NK-92 (cell line): ENCODE measurements around the gene EXOG.

Experiments
- DNase-seq: peaks from one replicate; lab custom pipeline; 2025; ENCODE audit not compliant: unreplicated experiment; lab: John Stamatoyannopoulos, UW

The EXOG gene

DNA sequence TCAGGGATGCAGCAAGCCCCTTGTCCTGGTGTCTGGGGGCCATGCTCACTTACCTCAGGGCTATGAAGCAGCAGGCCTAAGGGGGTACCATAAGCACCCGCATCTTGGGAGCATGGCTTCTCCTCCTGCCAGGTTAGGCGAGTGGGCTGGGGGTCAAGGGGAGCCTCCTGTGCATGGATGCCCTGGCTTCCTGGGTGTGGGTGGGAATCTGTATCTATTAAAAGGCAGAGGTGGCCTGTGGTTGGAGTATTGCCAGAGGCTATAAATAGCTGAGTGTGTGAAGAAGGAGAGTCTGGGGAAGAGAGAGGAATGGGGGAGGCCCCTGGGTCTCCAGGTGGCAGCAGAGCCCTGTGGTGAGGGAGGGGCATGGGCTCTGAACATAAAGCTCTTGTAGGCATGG is 22.9 kb upstream of the EXOG start:
- no peak for DNase-seq

DNA sequence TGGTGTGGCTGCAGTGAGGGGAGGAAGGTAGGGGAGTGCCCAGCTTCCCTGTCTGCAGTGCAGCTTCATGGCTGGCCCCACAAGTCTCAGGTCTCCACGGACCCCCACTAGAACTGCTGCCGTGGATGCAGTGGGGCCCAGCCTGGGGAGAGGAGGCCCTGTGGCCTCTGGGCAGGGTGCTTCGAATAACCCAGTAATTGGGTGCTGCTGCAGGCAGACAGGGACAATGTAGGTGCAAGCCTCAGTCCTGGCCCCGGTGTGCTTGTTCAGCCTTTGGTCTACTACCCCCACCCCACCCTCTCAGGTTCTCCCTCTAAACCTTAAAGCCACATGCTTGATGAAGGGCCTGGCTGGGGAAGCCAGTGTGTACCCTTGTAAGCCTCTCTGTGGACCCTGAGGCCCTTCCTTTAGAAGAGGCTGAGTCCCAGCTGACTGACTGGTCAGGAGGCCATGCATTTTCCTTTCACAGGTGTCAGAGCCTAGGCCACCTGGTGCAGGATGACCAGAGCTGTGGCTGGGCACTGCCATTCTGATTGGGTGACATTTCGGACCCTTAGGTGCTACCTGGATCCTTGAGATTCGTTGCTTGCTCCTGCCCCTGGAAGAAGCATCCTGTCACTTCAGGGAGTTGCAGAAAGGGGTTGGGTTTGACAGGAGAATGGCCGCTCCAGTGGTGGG is 21.1 kb upstream of the EXOG start:
- no peak for DNase-seq

DNA sequence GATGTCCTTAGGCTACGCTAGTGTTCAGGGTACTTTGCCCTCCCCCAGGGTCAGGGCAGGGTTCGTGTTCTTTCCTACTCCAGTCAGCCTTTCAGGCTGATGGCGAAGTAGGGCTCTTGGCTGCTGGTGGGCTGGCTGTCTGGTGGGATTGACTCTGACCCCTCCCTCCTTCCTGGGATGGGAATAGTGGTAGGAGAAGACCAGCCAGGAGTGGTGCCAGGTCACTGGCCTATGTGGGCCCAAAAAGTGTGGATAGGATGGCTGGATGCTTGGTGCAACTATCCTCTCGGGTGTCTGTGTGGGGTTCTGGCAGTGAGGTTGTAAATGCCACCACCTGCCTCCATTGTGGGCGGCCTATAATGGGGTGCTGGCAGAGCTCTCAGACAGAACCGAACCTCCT is 20.4 kb upstream of the EXOG start:
- DNase-seq, result no peak

DNA sequence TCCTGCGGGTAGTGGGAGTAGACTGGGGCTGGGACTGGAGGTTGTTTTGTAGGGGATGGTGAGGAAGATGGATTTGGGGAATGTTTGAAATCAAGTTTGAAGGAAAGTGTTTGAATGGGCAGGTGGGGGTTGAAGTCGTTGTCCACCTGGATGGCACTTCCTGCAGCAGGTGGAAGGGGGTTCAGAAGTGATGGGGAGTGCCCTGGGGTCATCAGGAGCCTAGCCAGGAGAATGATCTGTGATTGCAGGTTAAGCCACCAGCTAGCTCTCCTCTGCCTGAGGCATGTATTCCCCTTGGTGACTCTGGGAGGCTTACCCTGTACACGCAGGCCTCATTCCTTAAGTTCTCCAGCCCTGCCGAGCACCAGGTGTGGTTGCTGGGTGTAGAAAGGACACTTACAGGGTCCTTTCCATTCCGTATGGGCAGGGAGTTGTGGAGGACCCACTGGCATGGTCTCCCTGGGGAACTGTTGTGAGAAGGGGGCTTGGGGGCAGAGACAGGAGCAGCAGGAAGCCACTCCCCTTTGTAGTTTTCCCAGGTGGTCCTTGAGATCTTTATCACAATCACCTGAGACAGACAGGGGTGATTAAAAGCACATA is 19.9 kb upstream of the EXOG start:
- DNase-seq, result no peak

DNA sequence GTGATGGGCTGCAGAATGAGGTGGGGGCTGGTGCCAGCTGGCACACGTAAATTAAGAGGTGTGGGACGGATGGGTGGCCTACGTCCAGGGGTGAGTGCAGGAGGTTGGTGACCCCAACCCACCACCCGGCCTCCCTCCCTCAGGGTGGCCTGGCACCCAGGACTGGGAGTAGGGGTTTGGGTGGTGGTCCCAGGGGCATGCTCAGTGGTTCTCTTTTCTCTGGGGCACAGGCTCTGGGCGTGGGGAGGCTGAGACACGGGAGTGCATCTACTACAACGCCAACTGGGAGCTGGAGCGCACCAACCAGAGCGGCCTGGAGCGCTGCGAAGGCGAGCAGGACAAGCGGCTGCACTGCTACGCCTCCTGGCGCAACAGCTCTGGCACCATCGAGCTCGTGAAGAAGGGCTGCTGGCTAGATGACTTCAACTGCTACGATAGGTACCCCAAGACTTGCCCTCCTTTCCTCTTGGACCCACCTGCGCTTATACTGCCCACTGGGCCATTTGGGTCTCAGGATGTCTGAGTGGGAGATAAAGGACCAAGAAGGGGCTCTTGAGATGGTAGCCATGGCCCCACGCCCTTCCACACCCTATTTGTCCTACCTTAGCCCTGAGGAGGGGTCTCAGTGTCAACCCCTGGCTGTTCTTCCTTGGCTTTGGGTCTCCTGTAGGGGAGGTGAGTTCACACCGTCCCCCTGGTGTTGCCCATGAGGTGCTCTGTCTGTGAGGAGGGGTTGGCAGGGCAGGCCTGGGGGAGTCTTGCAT is 18.9 kb upstream of the EXOG start:
- no peak for DNase-seq

DNA sequence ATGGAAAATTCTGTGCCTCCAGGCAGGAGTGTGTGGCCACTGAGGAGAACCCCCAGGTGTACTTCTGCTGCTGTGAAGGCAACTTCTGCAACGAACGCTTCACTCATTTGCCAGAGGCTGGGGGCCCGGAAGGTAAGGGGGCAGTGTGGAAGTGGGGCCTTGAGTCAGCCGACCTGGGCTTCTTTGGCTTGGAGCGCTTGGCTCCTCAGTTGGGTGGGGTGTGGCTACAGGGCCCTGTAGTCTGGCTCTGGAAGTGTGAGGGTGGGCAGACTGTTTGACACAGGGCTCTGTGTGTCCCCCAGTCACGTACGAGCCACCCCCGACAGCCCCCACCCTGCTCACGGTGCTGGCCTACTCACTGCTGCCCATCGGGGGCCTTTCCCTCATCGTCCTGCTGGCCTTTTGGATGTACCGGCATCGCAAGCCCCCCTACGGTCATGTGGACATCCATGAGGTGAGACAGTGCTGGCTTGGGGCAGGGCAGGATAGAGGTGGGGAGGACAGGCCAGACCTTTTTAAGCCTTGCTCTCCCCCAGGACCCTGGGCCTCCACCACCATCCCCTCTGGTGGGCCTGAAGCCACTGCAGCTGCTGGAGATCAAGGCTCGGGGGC is 18.2 kb upstream of the EXOG start:
- DNase-seq, result no peak

DNA sequence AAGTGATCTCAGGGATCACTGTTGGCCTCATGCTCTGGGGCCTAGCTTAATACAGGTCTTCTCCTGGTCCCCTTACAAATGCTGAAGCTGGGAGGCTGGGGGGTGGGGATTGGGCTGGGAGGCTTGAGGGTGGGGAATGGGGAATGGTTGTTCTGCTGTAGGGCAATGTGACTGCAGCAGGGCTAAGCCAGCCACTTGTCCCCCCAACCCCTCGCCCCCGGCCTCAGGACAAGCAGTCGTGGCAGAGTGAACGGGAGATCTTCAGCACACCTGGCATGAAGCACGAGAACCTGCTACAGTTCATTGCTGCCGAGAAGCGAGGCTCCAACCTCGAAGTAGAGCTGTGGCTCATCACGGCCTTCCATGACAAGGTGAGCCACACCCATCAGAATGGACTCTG is 17.2 kb upstream of the EXOG start:
- DNase-seq, result no peak

DNA sequence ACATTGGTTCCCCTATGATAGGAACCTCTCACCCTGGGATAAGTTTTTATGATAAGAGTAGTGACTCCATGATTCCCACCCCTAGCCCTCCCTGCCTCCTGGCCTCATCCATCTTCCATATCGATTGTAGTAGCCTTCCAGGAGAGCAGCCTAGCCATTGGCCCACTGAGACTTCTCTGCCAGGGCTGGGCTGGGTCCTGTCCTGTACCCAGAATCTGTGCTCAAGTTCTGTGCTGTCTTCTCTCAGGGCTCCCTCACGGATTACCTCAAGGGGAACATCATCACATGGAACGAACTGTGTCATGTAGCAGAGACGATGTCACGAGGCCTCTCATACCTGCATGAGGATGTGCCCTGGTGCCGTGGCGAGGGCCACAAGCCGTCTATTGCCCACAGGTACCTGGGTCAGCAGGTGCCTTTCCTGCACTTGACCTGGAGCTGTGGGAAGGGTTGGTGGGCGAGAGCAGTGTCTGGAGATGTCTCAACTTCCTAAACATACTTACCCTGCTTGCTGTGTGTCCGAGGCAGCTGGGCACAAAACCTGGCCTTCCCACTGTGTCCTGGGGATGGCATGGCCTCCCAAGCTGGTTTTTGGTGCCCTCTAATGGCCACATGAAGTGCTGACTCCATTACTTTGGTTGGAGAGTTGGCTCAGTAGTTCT is 16.6 kb upstream of the EXOG start:
- no peak for DNase-seq

DNA sequence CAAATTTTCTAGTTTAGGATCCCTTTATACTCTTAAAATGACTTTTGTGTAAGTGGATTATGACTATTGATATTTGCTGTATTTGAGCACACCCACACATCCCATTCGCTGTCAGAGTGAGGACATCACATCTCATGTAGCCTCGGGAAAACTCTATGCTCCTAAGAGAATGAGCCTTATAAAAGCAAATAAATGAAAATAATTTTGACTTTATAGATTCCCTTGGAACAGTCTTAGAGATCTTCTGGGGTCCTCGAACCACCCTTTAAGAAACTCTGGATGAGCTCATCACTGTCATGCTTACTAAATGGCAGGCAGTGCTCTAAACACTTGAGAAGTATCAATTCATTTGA is 16.1 kb upstream of the EXOG start:
- no peak for DNase-seq

DNA sequence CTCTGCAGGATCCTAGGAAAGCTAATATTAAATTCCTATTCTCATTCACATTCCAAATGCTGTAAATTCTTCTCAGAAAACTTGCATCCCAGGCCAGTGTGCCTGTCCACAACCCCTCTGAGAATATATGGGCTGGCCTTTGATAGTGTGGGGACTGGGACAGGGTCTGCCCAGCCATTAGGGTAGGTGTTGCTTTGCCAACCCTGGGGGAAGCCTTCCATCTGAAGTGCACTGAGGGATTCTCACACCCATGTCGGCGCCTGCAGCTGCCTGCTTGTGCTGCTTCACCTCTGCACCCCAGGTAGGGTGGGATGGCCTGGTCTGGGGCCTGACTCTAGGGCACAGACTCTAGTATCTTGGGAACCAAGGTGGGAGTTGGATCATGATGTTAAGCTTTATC is 15.2 kb upstream of the EXOG start:
- DNase-seq, result no peak

DNA sequence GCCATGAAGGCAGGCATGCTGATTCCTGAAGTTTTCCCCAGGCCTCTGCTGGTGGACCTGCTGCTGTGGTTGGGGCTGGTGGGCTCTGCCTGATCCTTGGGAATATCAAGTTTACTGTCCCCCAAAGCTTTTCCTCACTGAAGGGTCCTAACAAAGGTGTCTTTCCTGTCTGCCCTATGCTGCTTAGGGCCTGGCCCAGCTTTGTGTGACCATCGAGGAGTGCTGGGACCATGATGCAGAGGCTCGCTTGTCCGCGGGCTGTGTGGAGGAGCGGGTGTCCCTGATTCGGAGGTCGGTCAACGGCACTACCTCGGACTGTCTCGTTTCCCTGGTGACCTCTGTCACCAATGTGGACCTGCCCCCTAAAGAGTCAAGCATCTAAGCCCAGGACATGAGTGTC is 13.2 kb upstream of the EXOG start:
- no peak for DNase-seq

DNA sequence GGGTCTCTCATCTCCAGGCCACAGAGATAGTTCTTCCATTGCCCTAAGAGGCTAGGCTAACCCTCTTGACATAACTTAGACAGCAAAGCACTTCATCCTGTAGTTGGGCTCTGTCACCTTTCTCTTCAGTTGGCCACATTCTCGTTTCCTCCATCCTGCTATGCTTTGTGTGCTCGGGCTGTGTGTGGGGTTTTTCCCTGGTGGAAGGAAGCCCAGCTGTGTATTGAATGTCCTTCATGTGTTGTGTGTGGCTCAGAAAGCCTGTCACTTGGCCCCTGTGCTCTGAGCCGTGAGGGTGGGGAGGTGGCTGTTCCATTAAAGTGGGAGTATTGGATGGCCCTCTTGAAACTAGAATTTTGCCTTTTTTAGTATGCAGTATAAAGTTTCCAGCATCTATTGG is 8.8 kb upstream of the EXOG start:
- DNase-seq, result no peak

DNA sequence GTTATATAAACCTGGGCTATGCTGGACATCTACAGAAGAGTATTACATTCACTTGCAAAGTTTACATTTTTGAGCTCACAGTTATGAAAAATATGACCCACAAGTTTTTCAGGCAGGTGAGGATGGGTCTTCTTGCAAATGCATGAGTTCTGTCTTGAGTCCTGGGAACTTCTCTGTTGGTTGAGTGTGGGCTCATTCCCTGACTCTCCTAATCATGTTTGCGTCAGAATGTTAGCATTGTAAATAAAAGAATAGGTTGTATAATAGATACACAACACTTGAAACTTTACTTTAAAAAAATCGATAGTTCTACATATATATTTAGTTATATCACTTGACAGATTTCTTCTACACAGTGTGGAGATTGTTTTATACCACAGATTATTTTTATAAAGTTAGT is 7.2 kb upstream of the EXOG start:
- no peak for DNase-seq

DNA sequence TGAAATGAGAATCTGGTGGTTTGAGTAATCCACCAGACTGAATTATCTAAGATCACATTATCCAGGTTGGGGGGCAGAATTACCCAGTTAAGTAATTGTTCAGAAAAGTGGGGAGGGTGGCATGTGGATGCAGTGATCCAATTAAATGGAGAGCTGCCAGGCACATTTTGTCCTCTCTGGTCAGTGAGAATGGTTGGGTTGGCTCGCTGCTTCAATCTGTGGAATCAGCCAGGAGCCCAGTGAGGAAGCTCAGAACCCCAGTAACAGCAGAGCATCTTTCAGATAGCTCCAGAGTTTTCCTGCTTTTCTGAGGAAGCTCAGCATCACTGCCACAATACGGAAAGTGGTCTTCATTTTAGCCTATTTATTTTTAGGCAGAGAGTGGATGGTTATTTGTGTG is 6.4 kb upstream of the EXOG start:
- no peak for DNase-seq

DNA sequence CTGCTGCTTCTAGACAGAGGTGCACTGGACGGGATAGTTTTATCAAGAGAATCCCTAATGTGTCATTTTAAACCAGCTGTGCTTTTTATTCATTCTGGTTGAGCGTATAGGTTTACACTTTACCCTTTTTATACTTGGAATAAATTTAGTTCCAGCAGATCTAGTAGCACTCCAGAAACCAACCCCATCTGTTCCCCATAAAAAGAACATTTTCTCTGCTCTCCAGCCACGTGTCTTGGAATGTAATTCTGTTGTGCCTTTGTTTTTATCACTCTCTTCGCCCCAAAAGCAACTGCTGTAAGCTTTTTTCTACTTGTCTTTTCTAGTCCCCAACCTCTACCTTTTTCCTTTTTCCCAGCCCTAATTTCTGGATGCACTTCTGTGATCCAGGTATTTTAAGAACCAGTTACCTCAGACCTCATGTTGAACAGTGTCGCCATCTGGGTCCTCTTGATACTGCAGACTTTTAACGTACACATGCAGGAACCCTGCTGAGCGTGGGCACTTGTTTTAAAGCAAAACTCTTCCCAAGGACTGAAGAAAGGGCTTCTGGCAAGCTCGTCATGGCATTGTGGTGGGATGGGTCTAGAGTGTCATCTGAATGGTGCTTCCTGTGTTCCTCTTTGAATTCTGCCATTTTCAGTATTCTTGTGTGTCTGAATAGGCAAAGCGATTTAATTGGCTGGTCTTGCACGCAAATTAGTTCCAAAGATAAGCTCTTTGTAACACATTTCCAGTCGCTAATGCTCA is 5.7 kb upstream of the EXOG start:
- DNase-seq, result no peak

DNA sequence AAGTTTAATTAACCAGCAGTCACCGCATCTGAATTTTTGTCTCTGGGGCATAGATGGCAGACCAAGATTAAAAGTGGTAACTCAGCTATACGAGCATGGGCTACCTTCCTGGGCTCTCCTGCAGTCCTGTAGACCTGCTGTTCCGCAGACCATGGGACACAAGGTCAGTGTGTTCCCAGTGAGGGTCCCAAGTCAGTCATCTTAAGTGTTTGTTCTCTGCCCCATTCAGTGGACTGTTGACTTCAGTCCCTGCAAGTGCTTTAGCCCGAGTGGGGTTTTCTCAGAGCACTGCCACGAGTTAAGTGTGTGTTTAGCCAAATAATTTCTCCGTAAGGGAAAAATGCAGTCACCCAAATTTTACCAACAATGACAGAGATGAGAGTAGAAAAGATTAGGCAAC is 4.9 kb upstream of the EXOG start:
- no peak for DNase-seq

DNA sequence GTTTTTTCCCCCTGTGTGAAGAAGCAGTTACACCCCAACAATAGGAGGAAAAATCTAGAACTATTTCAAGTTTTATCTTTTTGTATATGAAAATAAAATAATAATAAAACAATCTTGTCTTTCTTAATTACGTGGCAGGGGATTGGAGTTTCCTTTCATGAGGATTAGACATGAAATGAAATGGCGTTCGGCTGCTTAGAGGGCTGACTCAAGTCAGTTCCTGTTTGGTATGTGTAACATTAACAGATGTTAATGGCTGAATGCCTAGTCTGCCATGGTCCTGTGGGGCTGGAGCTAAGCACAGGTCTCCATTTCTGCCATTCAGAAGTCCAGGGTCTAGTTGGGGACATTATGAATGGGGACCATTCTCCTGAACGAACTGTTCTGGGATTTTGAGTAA is 3.1 kb upstream of the EXOG start:
- DNase-seq, result no peak

DNA sequence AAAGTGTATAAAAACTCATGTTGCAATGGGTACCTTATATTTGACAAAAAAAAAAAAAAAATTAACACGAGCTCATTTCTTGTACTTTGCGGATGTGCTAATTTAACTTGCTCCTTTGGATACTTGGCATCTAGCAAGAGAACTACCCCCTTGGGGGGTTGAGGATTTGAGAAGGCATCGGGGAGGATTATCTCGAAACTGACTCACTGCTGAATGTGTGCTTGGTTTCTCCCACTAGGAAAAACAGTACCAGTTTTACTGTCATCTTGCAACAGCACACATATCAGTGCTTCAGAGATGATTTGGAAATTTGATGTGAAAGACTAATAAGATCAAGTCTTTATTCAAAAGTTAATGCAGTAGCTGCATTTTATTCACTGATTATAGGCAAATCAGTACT is 891 bp downstream of the EXOG start:
- DNase-seq, result no peak

DNA sequence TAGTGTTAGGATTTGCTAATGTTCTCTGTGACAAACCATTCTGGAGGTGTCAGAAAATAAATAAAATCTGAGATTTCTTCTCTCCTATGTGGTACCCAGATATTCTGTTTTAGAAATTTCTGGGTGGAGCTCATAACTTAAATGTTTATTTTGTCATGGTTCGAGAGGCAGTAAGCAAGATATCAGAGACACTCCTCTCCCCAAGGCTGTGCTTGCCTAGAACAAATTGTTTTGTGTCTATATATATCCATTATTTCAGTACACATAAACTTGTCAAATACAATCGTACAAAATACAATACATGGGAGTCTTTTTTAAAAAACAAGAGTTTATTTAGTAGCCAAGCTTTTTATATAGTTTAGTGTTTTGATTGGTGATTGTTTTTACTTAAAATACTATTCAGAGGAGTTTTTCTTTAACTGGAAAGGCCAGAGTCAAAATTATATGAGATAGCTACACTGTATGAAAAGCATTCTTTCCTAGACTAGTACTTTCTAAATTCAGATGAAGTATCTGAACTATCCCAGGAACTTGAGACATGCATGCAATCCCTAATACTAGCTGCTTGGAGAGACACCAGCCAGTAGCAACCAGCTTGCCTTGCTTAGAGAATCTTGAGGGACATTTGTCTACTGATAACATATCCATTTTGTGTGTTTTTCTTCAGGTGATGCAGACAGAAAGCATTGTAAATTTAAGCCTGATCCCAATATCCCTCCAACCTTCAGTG is 4.7 kb downstream of the EXOG start:
- DNase-seq, result no peak

DNA sequence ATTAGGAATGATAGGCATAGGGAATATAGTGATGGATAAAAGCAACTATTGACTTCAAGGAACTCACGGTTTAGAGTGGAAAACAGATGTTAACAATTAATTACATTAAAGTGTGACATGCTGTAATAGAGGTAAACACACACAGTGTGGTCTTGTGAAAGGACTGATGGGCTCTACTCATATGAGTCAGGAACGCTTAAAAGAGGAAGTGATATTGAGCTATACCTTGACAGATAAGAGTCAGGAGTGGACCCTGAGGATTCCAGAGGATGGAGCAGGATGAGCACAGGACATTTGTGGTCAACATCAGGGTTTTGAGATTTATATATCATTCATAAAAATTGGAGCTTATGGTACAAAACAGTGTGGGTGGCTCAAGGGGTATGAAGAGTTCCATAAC is 11.0 kb downstream of the EXOG start:
- DNase-seq, result no peak
